ENCODE results near the gene ZNF787.

The ZNF787 gene

GRCh38 chr19:56142897-56143434, 21.9 kb upstream of the ZNF787 start:
- DNase-seq = no peak

DNA sequence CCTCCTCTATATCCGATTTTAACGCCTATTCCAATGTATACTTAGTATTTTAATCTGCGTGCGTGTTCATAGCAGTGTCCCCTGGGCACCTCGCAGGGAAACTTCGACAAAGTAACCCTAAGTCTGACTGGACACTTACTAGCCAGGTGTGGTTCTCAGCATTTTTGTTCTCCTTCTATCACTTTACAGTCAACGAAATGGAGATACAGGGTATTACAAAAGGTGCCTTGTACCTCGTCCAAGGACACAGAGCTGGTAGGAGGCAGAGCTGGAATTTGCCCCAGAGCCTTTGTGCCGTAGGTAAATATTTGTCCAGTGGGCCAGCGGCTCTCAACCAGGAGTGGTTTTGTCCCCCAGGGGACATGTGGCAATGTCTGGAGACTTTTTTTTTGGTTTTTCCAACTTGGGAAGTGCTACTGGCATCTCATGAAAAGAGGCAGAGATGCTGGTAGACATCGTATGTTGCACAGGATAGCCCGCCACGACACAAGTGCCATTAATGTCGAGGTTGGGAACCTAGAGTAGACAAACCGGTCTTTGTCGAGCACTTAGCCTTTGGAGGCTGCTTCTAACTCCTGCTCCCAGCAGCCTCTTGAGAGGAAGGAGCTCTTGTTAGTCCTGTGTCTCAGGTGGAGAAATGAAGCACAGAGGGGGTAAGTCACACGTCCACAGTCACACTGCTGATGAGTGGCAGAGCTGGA, 21.1 kb upstream of the ZNF787 start:
- DNase-seq = no peak

DNA sequence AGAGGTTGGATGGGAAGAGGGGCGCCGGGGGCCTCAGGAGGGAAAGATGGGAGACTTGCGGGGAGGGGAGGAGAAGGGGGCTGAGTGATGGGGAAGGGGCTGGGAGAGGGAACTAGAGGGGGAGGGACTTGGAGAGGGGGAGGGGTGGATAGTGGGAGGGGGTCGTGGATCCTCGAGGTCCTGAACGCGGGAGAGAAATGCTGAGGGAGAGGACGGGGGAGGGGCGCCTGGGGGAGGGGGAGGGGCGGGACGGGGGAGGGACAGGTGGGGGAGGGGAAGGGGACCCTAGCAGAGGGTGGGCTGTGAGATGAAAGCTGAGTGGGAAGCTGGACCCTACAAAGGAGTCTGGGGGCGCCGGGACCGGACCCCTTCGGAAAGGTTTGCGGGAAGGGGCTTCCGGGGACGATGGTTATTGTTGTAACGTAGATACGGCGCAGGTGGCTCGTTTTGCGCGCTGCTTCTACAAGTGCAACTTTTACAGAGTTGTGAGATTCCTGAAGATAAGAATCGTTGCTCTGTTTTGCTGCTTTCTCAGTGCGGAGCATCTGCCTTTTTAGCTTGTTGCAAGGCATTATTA, 20.4 kb upstream of the ZNF787 start:
- DNase-seq = no peak

DNA sequence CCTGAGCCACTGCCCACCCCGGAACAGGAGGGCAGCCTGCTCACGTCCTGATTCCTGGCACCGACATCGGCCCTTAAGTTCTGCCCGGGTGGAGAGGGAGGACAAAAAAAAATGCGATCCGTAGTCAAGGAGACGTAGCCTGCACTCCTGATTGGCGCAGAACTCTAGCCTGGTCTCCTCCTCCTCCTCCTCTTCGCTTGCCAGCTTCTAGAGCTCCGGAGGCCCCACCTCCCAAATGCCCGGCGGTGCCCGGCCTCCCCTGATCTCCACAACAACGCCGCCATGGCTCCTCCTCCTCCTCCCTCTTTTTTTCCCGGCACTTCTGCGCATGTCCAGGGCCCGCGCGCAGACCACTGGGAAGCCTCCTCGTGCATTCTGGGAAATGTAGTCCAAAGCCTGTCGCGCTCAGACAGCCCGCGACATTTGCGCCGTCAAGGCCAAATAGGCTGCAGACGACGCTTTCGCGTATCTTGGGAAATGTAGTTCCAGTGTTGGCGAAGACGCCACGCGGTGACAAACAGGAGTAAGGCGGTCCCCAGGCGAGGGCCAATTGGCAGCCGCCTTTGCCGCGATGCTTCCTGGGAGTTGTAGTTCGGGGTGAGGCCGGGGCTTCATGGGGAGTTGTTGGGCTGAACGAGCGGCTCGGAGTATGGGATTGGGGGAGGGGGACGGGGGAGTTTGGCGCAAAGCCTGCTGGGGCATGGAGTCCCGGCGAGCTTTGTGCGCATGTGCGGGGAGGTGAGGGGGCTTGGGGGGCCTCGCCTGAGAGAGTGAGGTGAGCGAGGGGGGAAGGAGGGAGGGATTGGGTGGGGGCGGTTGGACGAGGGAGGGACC, 19.7 kb upstream of the ZNF787 start, which contains the start of gene ZNF444:
ZNF444 (plus strand) TSS at position 705 of the 834 bp plus-strand sequence. CDS start 5,625 bp downstream, outside the sequence.
- peak; percentile 99 for DNase-seq

DNA sequence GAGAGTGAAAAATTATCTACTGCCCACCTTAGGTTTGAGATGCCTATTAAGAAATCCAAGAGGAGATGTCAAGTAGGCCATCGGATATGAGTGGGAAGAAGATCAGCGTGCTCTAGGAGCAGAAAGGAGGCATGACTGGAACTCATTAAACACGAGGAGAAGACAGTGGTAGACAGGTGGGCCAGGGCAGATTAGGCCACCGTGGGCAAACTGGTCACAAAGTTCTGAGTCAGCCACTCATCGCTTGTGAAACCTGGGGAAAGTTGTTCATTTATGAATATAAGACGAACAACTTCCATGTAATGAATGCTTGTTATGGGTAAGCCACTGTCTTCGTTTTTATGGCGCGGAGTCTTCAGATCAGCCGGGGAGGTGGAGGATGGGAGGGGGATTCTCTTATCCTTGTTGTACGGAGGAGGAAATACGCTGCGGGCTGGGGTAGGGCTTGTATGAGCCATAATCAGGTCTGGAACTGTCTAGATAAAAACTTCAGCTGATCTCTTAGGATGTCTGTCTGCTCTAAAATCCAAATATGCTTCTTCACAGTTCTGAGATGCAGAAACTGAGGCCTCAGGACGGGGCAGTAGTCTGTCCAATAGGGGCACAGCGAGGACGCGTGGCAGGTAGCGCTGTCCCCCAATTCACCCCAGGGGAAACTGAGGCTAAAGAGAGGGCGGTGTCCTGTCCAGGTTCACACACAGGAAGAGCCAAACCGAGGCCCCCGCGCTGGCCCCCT, 18.9 kb upstream of the ZNF787 start:
- no peak for DNase-seq

DNA sequence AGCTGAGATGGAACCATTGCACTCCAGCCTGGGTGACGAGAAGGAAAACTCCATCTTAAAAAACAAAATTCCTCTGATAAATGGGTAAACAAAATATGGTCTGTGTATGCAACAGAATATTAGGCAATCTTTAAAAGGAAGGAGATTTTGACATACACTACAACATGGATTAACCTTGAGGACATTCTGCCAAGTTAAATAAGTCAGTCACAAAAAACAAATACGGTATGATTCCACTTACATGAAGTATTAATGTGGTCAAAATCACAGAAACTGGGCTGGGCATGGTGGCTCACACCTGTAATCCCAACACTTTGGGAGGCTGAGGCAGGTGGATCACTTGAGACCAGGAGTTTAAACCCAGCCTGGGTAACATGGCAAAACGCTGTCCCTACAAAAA, 17.0 kb upstream of the ZNF787 start:
- no peak for DNase-seq

GRCh38 chr19:56137405-56137804, 16.3 kb upstream of the ZNF787 start:
- no peak for DNase-seq

GRCh38 chr19:56136362-56136761, 15.3 kb upstream of the ZNF787 start:
- no peak for DNase-seq

DNA sequence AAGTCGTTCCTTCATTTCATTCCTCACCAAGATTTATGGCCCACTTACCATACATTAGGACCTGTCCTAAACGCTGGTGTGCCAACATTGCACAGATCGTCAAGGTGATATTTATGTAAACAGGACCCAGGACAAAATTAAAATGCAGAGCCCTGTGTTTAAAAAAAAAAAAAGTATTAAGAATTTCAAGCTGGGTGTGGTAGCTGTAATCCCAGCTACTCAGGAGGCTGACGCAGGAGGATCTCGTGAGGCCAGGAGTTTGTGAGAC, 13.5 kb upstream of the ZNF787 start:
- no peak for DNase-seq

GRCh38 chr19:56133858-56134653, 13.0 kb upstream of the ZNF787 start:
- DNase-seq = peak; percentile 70

GRCh38 chr19:56132316-56132822, 11.3 kb upstream of the ZNF787 start:
- peak; percentile 52 for DNase-seq

DNA sequence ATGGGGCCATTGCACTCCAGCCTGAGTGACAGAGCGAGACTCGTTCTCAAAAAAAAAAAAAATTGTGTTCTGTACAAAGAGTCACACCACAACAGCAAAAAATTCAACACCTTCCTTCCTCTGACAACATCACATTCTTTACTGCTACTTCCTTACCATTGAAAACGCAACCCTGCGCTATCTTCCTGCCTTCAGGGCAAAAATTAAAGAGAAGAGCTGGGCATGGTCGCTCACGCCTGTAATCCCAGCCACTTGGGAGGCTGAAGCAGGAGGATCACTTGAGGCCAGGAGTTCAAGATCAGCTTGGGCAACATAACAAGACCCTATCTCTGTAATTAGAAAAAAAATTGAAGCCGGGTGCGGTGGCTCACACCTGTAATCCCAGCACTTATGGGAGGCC, 10.6 kb upstream of the ZNF787 start:
- no peak for DNase-seq

GRCh38 chr19:56130006-56130405, 8.9 kb upstream of the ZNF787 start:
- no peak for DNase-seq

DNA sequence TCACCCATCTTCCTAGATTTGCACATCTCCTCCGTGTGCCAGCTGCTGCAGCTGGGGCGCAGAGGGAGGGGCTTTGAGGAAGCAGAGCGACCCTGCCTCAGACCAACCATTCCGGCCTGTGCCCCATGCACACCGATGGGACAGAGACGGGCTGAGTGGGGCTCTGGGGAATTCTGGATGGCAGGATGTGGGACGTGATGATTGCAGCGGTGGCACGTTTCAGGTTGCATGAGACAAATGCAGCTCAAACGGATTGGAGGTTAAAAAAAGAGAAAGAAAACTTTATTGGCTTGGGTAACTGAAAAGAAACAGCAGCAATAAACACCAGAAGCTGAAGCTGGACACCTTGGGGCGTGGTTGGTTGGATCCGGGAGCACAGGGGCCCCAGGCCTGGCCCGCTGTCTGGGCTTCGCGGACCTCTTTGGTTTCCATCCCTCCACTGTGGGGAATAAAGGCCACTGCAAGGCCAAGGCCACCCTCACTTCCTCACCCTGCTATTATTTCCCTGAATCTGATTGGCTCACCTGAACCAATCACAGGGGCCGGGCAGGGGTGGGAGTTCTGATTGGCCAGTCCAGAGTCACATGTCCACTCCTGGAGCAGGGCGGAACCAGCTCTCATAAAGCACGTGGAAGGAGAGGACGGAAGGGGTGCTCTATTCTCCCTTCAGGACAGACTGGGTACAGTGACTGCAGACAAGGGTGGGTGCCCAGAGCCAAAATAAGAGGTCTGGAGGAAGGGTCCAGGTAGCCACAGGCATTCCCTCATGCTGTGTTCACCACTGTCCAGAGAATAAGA, 6.1 kb upstream of the ZNF787 start:
- no peak for DNase-seq

DNA sequence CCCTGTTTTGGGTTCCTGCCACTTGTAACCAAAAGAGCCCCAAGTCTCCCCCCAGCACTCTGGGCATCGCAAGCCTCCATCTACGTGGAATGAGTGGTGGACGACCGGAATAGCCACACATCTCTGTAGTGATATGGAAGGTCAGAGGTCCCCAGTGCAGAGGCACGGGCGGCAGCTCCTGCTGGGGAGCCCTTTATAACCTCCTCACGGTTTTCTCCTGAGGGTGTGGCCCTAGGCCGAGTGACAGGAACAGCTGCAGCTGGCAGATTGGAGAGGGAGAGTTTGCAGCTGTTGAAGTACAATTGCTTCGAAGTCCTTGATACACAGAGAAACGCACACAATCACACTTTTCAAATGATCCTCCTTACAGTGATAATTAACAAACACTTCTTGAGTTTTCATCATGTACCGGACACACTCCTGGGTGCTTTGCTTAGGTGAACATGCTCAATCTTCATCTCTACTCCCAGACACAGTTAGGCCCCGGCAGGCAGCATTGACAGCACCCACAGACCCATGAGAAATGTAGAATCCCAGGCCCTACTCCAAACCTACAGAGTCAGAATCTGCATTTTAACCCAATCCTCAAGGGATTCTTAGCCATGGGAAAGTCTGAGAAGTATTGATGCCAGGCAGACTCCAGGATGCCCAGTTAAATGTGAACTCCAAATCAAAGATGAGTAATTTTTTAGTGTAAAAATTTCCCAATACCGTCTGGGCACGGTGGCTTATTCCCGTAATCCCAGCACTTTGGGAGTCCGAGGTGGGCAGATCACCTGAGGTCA, 4.9 kb upstream of the ZNF787 start:
- no peak for DNase-seq

GRCh38 chr19:56124578-56124977, 3.5 kb upstream of the ZNF787 start:
- no peak for DNase-seq

DNA sequence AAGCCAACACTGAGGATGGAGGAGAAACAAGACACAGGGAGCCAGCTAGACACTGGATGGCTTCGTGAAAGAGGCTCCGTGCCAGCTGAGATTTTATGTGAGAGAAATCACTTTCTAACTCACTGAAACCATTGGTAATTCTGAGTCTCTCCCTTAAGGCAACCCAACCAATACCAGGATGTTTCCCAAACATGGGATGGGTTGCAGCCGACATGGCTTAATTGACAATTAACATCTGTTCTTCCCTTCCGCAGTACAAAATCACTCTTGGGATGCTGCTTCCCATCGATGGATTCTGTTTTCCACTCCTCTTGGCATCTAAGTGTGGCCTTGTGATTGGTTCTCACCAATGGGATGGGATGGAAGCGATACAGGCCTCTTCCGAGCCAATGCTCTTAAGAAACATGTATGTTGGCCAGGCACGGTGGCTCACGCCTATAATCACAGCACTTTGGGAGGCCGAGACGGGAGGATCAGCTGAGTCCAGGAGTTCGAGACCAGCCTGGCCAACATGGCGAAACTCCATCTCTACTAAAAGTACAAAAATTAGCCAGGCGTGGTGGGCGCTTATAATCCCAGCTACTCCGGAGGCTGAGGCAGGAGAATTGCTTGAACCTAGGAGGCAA, 2.3 kb upstream of the ZNF787 start:
- no peak for DNase-seq

GRCh38 chr19:56120371-56121179, 520 bp downstream of the ZNF787 start:
- peak; percentile 83 for DNase-seq

GRCh38 chr19:56120002-56120370, 1.1 kb downstream of the ZNF787 start:
- no peak for DNase-seq

Measured in fibroblast of skin of right biceps (primary cell).